Mucosa of descending colon (tissue), 3 donors: ENCODE results near the gene CCDC196. TPM values are rescaled to one million over a fixed set of nuclear protein-coding genes. Genes with fewer than 3 reads are reported as not detected.
A peak's percentile ranks its signal among the peaks of the same experiment; 100 is the strongest.
"Not testable (repeated sequence)": the region's sequence is repeated elsewhere in the genome, so short reads cannot be mapped to it uniquely, and the experiment has no call there.

Experiments
- ATAC-seq: fragments of 200-7000 bp; cut with Tn5 transposase; one replicate; pipeline ENCODE4 v1.9.1; 2020; ENCODE audit warnings: mild to moderate bottlenecking, moderate library complexity
- DNase-seq, 3 donors: peaks; one replicate each; pipeline ENCODE4 v3.0.0-alpha.2; 2020
- H3K36me3 ChIP-seq: fragments of 200-600 bp; one replicate; pipeline ENCODE4 v1.8.0; 2021; ENCODE audit warnings: low read depth, mild to moderate bottlenecking
- H3K4me1 ChIP-seq: fragments of 200-600 bp; one replicate; pipeline ENCODE4 v1.8.0; 2021; ENCODE audit warnings: low read depth, mild to moderate bottlenecking
- H3K4me3 ChIP-seq: fragments of 200-600 bp; one replicate; pipeline ENCODE4 v1.8.0; 2021; ENCODE audit warnings: mild to moderate bottlenecking
- H3K9me3 ChIP-seq: fragments of 200-600 bp; one replicate; pipeline ENCODE4 v1.8.0; 2021; ENCODE audit warnings: mild to moderate bottlenecking
- CTCF ChIP-seq: fragments of 200-600 bp; IDR thresholded peaks from one replicate; pipeline ENCODE4 v1.8.0; 2022; ENCODE audit warnings: antibody characterized with exemption, mild to moderate bottlenecking
- intact Hi-C, 2 donors: fragments of 100-400 bp; cut with DNase I in 1 of 2; cut with micrococcal nuclease in 1 of 2; formaldehyde crosslinking; loops; one replicate each; pipeline versions ENCODE4 v1.11.0 to v1.11.1; 2022; cut with DNase I, micrococcal nuclease
- total RNA-seq, 3 donors: library from RNA; stranded (reverse); fragmentation: NEBNext Ultra II Directional in 2 of 3; extraction: Animal tissue kit (Norgen Biotek cat#: 25700) in 2 of 3; gene quantifications; one replicate each; pipeline versions ENCODE4 v1.2.1 to v1.2.4, GENCODE V29; 2021 to 2023
- donor health status: DM: no; HTN: no; CAD: no; lungs with moderate emphysema.
- donor health status: DM: no; HTN: no; CAD: no.
- donor health status: DM: no; HTN: yes; CAD: no.

CCDC196 gene
- total RNA-seq, 3 donors from 2014 or later = 0.98 to 2.1 TPM; not detected in 1

GRCh38 chr14:66496188-66496807 is 10.1 kb downstream of the CCDC196 start:
- peak; percentile 76 for ATAC-seq
- no peak for TF ChIP-seq CTCF
- peak in 1 of 3 donors; percentile 50 for DNase-seq
- intact Hi-C loops = no loop called here
- Histone ChIP-seq H3K36me3 (no peaks in the 10 kb centered on the region), H3K4me1 (peaks cover 5% of the 10 kb centered on the region), H3K9me3 (no peaks in the 10 kb centered on the region), H3K4me3 (no peak overlapping the region)

GRCh38 chr14:66496911-66497310 is 10.7 kb downstream of the CCDC196 start:
- no peaks in the 10 kb centered on the region for H3K9me3 ChIP-seq
- DNase-seq (peak in 1 of 3 donors; percentile 18), ATAC-seq (peak; percentile 26)
- H3K4me1 ChIP-seq = peaks cover 5% of the 10 kb centered on the region
- H3K36me3 ChIP-seq = no peaks in the 10 kb centered on the region
- intact Hi-C loops = no loop called here
- no peak for TF ChIP-seq CTCF
- H3K4me3 ChIP-seq = no peak overlapping the region

GRCh38 chr14:66498311-66498710 is 12.1 kb downstream of the CCDC196 start:
- Histone ChIP-seq H3K4me1 (peaks cover 5% of the 10 kb centered on the region), H3K4me3 (no peak overlapping the region), H3K36me3 (no peaks in the 10 kb centered on the region), H3K9me3 (no peaks in the 10 kb centered on the region)
- no peak for TF ChIP-seq CTCF
- ATAC-seq (no peak), DNase-seq (no peak)
- intact Hi-C loops = no loop called here

GRCh38 chr14:66501592-66501991 is 15.4 kb downstream of the CCDC196 start:
- no peaks in the 10 kb centered on the region for H3K36me3 ChIP-seq
- no peak for ATAC-seq
- H3K4me3 ChIP-seq = no peak overlapping the region
- no peaks in the 10 kb centered on the region for H3K9me3 ChIP-seq
- H3K4me1 ChIP-seq = peaks cover 3% of the 10 kb centered on the region
- no peak for DNase-seq
- no peak for TF ChIP-seq CTCF
- intact Hi-C loops = no loop called here

- H3K36me3 ChIP-seq, H3K4me3 ChIP-seq, H3K4me1 ChIP-seq, H3K9me3 ChIP-seq, intact Hi-C loops, ATAC-seq, DNase-seq: not testable (repeated sequence)
Observed at GRCh38 chr14:66502836-66503235, 16.7 kb downstream of the CCDC196 start.

GRCh38 chr14:66503532-66503931 is 17.4 kb downstream of the CCDC196 start:
- no peak for TF ChIP-seq CTCF
- Histone ChIP-seq H3K4me1 (no peaks in the 10 kb centered on the region), H3K9me3 (no peaks in the 10 kb centered on the region), H3K4me3 (no peak overlapping the region), H3K36me3 (no peaks in the 10 kb centered on the region)
- no peak for DNase-seq
- ATAC-seq = no peak
- intact Hi-C loops = no loop called here
